ENCODE measurements around the gene CRYBA2. TPM values are rescaled to one million over a fixed set of nuclear protein-coding genes. Genes with fewer than 3 reads are reported as not detected.

Gene CRYBA2
- total RNA-seq, 4 donors from 2014 or later: not detected

DNA sequence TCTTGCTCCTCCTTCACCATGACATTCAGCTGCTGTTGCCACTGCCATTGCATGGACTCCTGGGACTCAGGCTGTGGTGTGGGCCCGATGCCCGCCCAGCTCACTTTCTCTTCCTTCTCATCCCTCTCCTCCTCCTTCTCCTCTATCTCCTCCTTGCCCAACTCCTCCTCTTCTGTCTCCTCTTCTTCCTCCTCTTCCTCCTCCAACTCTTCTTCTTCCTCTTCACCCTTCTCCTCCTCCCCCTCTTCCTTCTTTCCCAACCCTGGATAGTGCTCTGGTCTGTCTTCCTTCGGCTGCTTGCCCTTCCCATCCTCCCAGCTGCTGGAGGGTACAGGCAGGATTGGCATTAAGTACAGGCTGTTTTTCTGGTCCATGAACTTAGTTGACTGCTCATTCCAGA is 10.8 kb upstream of the CRYBA2 start:
- 87 to 90% methylated on average over 3 of the region's 3 CpGs for WGBS, 2 donors
- intact Hi-C loops (cut with DNase I; ENCODE audit: low total_unique reads): no loop called here
- no peak overlapping the region for H3K4me3 ChIP-seq (ENCODE audit: low read depth, poor library complexity, severe bottlenecking)
- DNase-seq (ENCODE audit: low spot score in 2 of 2): no peak
- no peak for TF ChIP-seq CTCF (IDR thresholded peaks at IDR 0.05)
- TF ChIP-seq POLR2A (IDR thresholded peaks at IDR 0.05): no peak

- intact Hi-C loops (cut with DNase I; ENCODE audit: low total_unique reads): no loop called here
- no peak for TF ChIP-seq POLR2A (IDR thresholded peaks at IDR 0.05)
- TF ChIP-seq CTCF (IDR thresholded peaks at IDR 0.05): no peak
- no peak overlapping the region for H3K4me3 ChIP-seq (ENCODE audit: low read depth, poor library complexity, severe bottlenecking)
- no peak for DNase-seq (ENCODE audit: low spot score in 2 of 2)
- WGBS, 2 donors: 19 to 22% methylated on average over 20 of the region's 20 CpGs
Measured at GRCh38 chr2:219003267-219003634, 10.0 kb upstream of the CRYBA2 start.

DNA sequence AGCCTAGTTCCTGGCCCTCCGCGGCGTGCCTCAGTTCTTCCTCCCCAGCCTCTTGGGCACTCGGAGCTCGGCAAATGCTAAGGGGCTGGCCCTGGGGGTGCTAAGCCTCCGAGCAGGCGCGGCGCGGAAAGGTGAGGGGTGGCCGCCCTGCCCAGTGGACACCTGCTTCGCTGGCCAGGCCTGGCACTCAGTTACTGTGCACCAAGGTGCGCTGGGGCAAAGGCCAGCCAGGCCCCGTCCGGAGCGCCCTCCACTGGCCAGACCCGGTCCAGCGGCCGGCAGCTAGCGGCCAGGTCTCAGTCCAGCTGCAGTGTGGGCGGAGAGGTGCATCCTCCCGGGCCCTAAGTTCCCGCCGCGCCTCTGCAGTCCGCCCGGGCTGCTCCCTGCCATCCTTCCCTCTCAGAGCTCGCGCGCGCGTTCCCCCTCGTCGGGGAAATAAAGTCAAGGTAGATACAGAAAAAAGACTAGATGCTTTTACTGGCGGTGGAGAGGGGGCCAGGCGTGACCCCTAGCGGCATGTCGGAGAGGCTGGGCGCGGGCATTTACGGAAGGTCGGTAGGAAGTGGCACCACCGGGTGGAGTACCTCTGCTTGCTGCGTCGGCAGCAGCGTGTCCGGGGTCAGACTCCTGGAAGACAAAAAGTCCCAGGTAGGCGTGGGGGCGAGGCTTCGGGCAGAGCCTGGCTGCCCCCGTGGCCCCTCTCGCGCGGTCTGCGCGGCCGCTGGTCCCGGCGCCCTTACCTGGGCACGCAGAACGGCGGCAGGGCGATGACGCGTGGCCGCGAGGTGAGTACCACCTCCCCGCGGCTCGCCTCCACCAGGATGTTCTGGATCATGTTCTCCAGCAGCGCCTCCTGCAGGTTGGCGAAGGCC is 9.4 kb upstream of the CRYBA2 start:
- 0 to 2% methylated on average over 39 to 47 of the region's 72 CpGs for WGBS, 2 donors
- H3K4me3 ChIP-seq (ENCODE audit: low read depth, poor library complexity, severe bottlenecking): no peak overlapping the region
- no peak for DNase-seq (ENCODE audit: low spot score in 2 of 2)
- intact Hi-C loops (cut with DNase I; ENCODE audit: low total_unique reads): no loop called here
- no peak for TF ChIP-seq CTCF (IDR thresholded peaks at IDR 0.05)
- no peak for TF ChIP-seq POLR2A (IDR thresholded peaks at IDR 0.05)

DNA sequence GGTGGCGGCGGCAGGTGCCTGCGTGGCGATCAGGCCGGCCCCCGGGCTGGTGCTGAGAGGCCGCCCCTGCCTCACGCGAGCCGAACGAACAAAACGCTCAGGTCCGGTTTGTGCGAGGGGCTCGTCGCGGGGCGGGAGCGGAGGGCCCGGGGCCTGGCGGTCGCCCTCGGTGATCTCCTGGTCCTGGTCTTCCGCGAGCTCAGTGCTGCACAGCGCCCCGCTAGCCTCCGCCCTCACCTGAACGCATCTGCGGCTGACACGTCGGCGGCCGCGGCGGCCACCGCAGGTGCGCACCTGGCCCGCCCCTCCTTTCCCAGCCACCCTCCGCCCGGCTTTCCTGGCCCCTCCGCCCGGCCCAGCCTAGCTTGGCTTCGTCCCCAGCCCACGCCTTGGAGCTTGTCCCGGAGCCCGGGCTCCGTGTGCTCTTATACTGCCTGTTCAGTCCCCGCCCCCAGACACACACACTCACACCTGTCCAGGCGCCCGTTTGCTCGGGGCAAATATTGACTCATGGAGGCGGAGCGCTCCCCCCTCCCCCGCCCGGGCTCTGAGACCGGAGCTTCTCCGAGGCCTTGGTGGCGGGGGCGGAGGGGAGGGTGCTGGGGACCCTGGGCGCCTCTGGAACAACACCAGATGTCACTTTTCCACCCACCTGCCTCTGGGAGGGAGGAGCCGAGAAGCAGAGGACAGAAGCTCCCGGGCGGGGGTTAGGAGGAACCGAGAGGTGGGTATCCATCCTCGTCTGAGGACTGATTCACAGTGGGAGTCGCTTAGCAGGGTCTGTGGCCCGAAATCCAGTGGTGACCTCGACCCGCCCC is 8.6 kb upstream of the CRYBA2 start:
- no peak overlapping the region for H3K4me3 ChIP-seq (ENCODE audit: low read depth, poor library complexity, severe bottlenecking)
- TF ChIP-seq POLR2A (IDR thresholded peaks at IDR 0.05) (no peak), CTCF (IDR thresholded peaks at IDR 0.05) (no peak)
- WGBS, 2 donors: 1 to 2% methylated on average over 27 to 59 of the region's 70 CpGs
- peak in 1 of 2 donors; percentile 30 for DNase-seq (ENCODE audit: low spot score in 2 of 2)
- intact Hi-C loops (cut with DNase I; ENCODE audit: low total_unique reads): no loop called here

- DNase-seq (ENCODE audit: low spot score in 2 of 2): no peak
- no peak overlapping the region for H3K4me3 ChIP-seq (ENCODE audit: low read depth, poor library complexity, severe bottlenecking)
- WGBS, 2 donors: 11% methylated on average over 19 to 25 of the region's 26 CpGs
- TF ChIP-seq POLR2A (IDR thresholded peaks at IDR 0.05) (no peak), CTCF (IDR thresholded peaks at IDR 0.05) (no peak)
- intact Hi-C loops (cut with DNase I; ENCODE audit: low total_unique reads): no loop called here
Measured at GRCh38 chr2:219001100-219001576, 7.9 kb upstream of the CRYBA2 start.

Measured in lower leg skin (tissue), 4 donors.